Kidney (tissue), 14 donors: ENCODE results near the gene SPATA31E1. TPM values are rescaled to one million over a fixed set of nuclear protein-coding genes. Genes with fewer than 3 reads are reported as not detected.

Experiments used
- DNase-seq, 5 donors: peaks; one replicate each; pipeline ENCODE4 v3.0.0-alpha.2; 2013 to 2020
- FAIRE-seq: peaks from 2 replicates; lab custom pipeline; 2012; peaks lifted over from hg19 to GRCh38; lab: Jason Lieb, UNC
- H3K27ac ChIP-seq, 2 donors: one replicate each; pipeline ENCODE4 v1.7.0; 2013; ENCODE audit warnings: low read depth in 2 of 2, low read length in 2 of 2, inconsistent platforms in 1 of 2
- H3K27me3 ChIP-seq: one replicate; pipeline ENCODE4 v1.7.1; 2013; ENCODE audit warnings: low read length, inconsistent platforms; ENCODE audit not compliant: control insufficient read depth, insufficient read depth
- H3K36me3 ChIP-seq, 3 donors: one replicate each; pipeline versions ENCODE4 v1.7.0 to v1.7.1; 2013; ENCODE audit warnings: low read length in 3 of 3, control low read depth in 1 of 3, inconsistent platforms in 1 of 3; ENCODE audit not compliant: insufficient read depth in 3 of 3, control insufficient read depth in 2 of 3
- H3K4me1 ChIP-seq, 3 donors: one replicate each; pipeline versions ENCODE4 v1.7.0 to v1.7.1; 2013; ENCODE audit warnings: low read length in 3 of 3, inconsistent platforms in 1 of 3, low read depth in 1 of 3; ENCODE audit not compliant: control insufficient read depth in 2 of 3, insufficient read depth in 2 of 3
- H3K4me3 ChIP-seq, 3 donors: one replicate each; pipeline versions ENCODE4 v1.7.0 to v1.8.1; 2013; ENCODE audit warnings: low read length in 3 of 3, control low read depth in 1 of 3, inconsistent platforms in 1 of 3
- H3K9ac ChIP-seq, 3 donors: one replicate each; pipeline versions ENCODE4 v1.7.0 to v1.7.1; 2013; ENCODE audit warnings: low read length in 3 of 3, control low read depth in 1 of 3, inconsistent platforms in 1 of 3
- H3K9me3 ChIP-seq, 3 donors: one replicate each; pipeline versions ENCODE4 v1.7.0 to v1.7.1; 2013; ENCODE audit warnings: low read length in 3 of 3, control low read depth in 1 of 3, inconsistent platforms in 1 of 3; ENCODE audit not compliant: control insufficient read depth in 2 of 3, insufficient read depth in 1 of 3
- intact Hi-C: fragments of 100-400 bp; cut with DNase I; formaldehyde crosslinking; loops from one replicate; pipeline ENCODE4 v1.11.1; 2022
- polyA plus RNA-seq: library from polyadenylated mRNA; stranded (reverse); fragments of 350-450 nt; fragmentation: Illumina TruSeq; extraction: RNeasy Lipid Tissue Mini Kit (QIAGEN cat#74804); gene quantifications from one replicate; pipeline ENCODE4 v1.2.3, GENCODE V29; 2014; ENCODE audit warnings: low read depth, low replicate concordance; ENCODE audit not compliant: insufficient read depth
- total RNA-seq: library from RNA; stranded (reverse); fragmentation: NEBNext Ultra II Directional; extraction: Animal tissue kit (Norgen Biotek cat#: 25700); gene quantifications from one replicate; pipeline ENCODE4 v1.2.1, GENCODE V29; 2021
- TF ChIP-seq, protein P1 (sequence below): IDR thresholded peaks from 3 replicates; pipeline ENCODE4 v1.5.1; 2012; ENCODE audit warnings: mild to moderate bottlenecking, moderate library complexity, borderline replicate concordance; ENCODE audit not compliant: insufficient read depth; ENCODE audit errors: extremely low read depth
- donor health status: control.
- donor health status: control.
- donor health status: control.
- donor health status: control.
- donor health status: control.
- donor health status: DM: yes; HTN: yes; CAD: no.
- donor health status: Normal renal cell carcinoma (clear cell type).

Gene SPATA31E1
- total and polyA plus RNA-seq, 2 donors from 2014 or later = not detected

DNA sequence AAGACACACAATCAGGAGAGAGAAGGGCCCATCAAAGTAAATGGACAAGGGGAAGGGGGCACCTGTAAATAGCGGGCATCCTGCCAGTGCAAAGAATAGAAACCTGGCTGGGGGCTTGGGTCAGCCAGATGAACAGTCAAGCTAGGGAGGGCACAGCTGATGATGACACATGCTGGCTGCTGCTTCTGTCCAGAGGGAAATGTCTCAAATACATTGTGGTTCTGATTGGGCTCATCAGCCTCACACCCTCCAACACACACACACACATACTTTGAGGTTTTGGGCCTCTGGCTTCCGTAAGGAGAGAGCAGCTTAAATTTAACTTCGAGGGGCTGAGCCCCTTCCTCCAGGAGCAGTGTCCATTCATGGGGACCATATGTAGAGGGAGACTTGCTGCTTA lies 27.6 kb upstream of the SPATA31E1 start:
- Histone ChIP-seq H3K27ac (no peak overlapping the region), H3K9ac (no peak overlapping the region), H3K4me3 (no peak overlapping the region), H3K4me1 (no peaks in the 10 kb centered on the region), H3K36me3 (no peaks in the 10 kb centered on the region), H3K9me3 (no peaks in the 10 kb centered on the region), H3K27me3 (no peaks in the 10 kb centered on the region)
- TF ChIP-seq, protein P1, sequence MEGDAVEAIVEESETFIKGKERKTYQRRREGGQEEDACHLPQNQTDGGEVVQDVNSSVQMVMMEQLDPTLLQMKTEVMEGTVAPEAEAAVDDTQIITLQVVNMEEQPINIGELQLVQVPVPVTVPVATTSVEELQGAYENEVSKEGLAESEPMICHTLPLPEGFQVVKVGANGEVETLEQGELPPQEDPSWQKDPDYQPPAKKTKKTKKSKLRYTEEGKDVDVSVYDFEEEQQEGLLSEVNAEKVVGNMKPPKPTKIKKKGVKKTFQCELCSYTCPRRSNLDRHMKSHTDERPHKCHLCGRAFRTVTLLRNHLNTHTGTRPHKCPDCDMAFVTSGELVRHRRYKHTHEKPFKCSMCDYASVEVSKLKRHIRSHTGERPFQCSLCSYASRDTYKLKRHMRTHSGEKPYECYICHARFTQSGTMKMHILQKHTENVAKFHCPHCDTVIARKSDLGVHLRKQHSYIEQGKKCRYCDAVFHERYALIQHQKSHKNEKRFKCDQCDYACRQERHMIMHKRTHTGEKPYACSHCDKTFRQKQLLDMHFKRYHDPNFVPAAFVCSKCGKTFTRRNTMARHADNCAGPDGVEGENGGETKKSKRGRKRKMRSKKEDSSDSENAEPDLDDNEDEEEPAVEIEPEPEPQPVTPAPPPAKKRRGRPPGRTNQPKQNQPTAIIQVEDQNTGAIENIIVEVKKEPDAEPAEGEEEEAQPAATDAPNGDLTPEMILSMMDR = no peak
- no peak for FAIRE-seq
- intact Hi-C loops = no loop called here
- DNase-seq = no peak

DNA sequence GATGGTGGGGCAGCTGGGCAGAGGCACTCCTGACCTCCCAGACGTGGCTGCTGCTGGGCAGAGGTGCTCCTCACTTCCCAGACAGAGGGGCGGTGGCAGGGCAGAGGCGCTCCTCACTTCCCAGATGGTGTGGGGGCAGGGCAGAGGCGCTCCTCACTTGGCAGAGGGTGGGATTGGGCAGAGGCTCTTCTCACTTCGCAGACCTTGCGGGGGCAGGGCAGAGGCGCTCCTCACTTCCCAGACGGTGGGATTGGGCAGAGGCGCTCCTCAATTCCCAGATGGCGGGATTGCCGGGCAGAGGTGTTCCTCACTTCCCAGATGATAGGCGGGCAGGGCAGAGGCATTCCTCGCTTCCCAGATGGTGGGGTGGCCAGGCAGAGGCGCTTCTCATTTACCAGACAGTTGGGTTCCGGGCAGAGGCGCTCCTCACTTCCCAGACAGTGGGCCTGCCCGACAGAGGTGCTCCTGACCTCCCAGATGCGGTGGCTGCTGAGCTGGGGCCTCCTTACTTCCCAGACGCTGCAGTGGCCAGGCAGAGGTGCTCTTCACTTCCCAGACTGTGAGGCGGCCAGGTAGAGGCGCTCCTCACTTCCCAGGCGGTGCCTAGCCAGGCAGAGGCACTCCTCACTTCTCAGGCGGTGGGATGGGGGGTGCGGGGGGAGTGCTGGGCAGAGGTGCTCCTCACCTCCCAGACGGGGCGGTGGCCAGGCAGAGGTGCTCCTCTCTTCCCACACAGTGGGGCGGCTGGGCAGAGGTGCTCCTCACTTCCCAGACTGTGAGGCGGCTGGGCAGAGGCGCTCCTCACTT lies 25.3 kb upstream of the SPATA31E1 start:
- intact Hi-C loops = no loop called here
- H3K36me3 ChIP-seq = no peaks in the 10 kb centered on the region
- H3K27ac ChIP-seq = no peak overlapping the region
- TF ChIP-seq, protein P1 = no peak
- H3K4me1 ChIP-seq = no peaks in the 10 kb centered on the region
- H3K27me3 ChIP-seq = no peaks in the 10 kb centered on the region
- no peak overlapping the region for H3K9ac ChIP-seq
- no peak overlapping the region for H3K4me3 ChIP-seq
- FAIRE-seq (no peak), DNase-seq (no peak)
- H3K9me3 ChIP-seq = no peaks in the 10 kb centered on the region

DNA sequence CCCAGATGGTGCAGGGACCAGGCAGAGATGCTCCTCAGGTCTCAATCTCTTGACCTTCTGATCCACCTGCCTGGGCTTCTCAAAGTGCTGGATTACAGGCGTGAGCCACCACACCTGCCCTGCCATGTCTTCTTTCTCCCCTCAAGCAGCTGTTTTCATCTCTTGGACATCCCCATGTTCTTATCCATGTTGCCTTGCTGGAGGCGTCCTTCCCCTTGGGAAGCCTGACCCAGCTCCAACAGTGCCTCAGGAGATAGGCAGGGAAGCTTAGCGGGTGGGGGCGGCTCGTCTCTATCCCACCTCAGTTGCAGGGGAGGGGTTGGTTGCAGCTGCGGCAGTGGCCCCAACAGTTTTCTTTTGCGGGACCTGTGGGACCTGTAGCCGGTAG lies 24.7 kb upstream of the SPATA31E1 start:
- TF ChIP-seq, protein P1 = no peak
- no peak overlapping the region for H3K9ac ChIP-seq
- no peaks in the 10 kb centered on the region for H3K9me3 ChIP-seq
- H3K36me3 ChIP-seq = no peaks in the 10 kb centered on the region
- H3K27ac ChIP-seq = no peak overlapping the region
- DNase-seq (no peak), FAIRE-seq (no peak)
- no peak overlapping the region for H3K4me3 ChIP-seq
- H3K27me3 ChIP-seq = no peaks in the 10 kb centered on the region
- intact Hi-C loops = no loop called here
- H3K4me1 ChIP-seq = no peaks in the 10 kb centered on the region

DNA sequence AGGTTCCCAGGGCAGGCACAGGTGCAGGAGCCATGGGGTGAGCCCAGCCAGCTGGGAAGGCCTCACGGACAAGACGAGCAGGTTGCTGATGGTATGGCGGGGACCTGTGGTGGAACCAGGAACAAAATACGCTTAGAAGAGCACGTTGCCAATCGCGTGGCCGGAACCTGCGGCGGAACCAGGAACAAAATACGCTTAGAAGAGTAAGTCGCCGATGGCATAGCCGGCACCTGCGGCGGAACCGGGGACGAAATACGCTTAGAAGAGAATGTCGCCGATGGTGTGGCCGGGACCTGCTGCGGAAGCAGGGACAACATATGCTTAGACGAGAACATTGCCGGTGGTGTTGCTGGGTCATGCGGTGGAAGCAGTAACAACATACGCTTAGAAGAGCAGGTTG lies 23.5 kb upstream of the SPATA31E1 start:
- no peak for DNase-seq
- no peak for FAIRE-seq
- TF ChIP-seq, protein P1 = no peak

More for the DNA sequence above, 23.5 kb upstream of the SPATA31E1 start:
- H3K27me3 ChIP-seq = no peaks in the 10 kb centered on the region
- H3K9ac ChIP-seq = no peak overlapping the region
- no peak overlapping the region for H3K4me3 ChIP-seq
- no peaks in the 10 kb centered on the region for H3K9me3 ChIP-seq
- H3K4me1 ChIP-seq = no peaks in the 10 kb centered on the region
- H3K36me3 ChIP-seq = no peaks in the 10 kb centered on the region
- H3K27ac ChIP-seq = no peak overlapping the region
- intact Hi-C loops = no loop called here
